Fibroblast of pulmonary artery (primary cell): ENCODE results near the gene PPP1R15B.

Experiments used
- DNase-seq: peaks from one replicate; pipeline ENCODE4 v3.0.0-alpha.2; 2010; ENCODE audit warnings: low read depth
- H3K4me3 ChIP-seq: replicated peaks from 2 replicates; pipeline ENCODE4 v1.5.1; 2011; ENCODE audit warnings: low read depth, mild to moderate bottlenecking, control low read depth, low read length, moderate library complexity
- TF ChIP-seq, protein P1 (sequence below): IDR thresholded peaks from 2 replicates; pipeline ENCODE4 v1.5.1; 2011; ENCODE audit warnings: mild to moderate bottlenecking, control low read depth, low read length, inconsistent platforms; ENCODE audit errors: missing control alignments

Gene PPP1R15B

DNA sequence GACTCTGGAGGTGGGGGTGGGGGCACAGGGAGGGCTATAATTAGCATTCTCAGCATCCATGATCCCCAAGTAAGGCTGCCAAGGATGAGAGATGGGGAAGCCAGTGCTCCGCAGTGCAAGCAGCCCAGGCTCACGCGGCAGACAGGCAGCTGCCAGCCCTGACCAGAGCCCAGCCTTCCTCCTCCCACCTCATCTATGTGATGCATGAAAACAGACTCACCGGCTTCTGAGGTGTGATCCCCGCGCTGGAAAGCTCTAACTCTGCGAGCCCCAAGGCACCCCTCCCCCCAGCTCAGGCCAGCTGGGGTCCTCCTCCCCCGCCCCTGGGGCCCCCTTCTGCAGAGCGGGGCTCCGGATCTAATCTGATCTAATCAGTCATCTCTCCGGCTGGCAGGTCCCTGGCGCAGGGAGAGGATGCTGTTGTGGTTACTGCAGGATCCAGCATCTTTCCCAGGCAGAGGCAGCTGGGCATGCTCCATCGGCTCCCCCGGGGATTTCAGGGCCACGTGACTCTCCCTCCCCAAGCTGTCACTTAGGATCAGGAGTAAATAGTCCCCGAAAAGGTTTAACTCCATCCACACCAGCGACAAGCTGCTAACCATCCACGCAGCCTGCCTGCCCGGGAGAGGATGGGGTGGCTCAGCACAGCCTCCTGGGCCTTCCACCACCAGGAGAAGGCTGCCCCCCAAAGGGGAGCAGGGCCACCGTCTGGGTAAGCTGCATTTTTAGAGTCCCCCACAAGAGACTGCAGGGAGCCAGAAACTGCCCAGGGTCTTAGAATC lies 52.0 kb downstream of the PPP1R15B start, which contains the start of gene PLEKHA6:
Gene PLEKHA6 (minus strand): TSS at position 456 of the 782 bp plus-strand sequence. CDS start 86,202 bp downstream, outside the sequence.
- no peak within 1 kb of the TSS for H3K4me3 ChIP-seq
- TF ChIP-seq, protein P1, sequence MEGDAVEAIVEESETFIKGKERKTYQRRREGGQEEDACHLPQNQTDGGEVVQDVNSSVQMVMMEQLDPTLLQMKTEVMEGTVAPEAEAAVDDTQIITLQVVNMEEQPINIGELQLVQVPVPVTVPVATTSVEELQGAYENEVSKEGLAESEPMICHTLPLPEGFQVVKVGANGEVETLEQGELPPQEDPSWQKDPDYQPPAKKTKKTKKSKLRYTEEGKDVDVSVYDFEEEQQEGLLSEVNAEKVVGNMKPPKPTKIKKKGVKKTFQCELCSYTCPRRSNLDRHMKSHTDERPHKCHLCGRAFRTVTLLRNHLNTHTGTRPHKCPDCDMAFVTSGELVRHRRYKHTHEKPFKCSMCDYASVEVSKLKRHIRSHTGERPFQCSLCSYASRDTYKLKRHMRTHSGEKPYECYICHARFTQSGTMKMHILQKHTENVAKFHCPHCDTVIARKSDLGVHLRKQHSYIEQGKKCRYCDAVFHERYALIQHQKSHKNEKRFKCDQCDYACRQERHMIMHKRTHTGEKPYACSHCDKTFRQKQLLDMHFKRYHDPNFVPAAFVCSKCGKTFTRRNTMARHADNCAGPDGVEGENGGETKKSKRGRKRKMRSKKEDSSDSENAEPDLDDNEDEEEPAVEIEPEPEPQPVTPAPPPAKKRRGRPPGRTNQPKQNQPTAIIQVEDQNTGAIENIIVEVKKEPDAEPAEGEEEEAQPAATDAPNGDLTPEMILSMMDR, result peak; percentile 35

DNA sequence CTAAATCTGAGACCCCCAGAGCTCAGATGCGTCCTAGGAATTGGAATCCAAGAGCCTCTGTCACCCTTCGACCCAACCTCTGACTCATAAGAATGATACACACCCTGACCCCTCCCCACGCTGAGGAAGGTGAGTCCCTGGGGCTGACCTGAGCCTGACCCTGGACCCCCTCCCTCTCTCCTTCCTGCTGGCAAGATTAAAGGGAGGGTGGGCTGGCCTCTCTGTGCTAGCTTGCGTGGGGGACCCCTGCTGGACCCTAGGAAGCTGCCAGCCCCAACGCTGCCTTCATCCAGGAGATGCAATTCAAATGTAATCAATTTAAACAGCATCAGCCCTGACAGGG lies 52.5 kb downstream of the PPP1R15B start:
- H3K4me3 ChIP-seq, result no peak overlapping the region
- DNase-seq, result no peak
- TF ChIP-seq, protein P1, result no peak

More for the DNA sequence above, 52.0 kb downstream of the PPP1R15B start, which contains the start of gene PLEKHA6:
- DNase-seq, result peak; percentile 48

DNA sequence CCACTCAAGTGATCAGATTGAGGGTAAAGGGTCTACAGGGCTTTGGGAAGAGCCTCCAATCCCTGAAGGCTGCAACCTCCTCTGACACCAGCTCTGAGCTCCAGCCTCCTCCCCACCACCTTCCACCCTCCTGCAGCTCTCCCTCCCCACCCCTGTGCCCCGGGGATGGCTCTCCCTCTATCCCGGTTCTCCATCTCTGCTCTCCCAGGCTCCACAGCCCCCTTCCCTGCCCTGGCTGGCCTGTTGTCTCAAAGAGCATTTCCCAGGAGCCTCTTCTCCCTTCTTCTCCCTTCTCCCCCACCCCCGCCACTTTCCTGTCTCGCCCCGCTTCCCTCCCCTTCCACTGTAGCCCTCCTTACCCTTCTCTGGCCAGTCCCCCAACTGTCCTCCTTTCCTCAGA lies 53.0 kb downstream of the PPP1R15B start:
- no peak for DNase-seq
- H3K4me3 ChIP-seq, result no peak overlapping the region
- TF ChIP-seq, protein P1, result no peak

DNA sequence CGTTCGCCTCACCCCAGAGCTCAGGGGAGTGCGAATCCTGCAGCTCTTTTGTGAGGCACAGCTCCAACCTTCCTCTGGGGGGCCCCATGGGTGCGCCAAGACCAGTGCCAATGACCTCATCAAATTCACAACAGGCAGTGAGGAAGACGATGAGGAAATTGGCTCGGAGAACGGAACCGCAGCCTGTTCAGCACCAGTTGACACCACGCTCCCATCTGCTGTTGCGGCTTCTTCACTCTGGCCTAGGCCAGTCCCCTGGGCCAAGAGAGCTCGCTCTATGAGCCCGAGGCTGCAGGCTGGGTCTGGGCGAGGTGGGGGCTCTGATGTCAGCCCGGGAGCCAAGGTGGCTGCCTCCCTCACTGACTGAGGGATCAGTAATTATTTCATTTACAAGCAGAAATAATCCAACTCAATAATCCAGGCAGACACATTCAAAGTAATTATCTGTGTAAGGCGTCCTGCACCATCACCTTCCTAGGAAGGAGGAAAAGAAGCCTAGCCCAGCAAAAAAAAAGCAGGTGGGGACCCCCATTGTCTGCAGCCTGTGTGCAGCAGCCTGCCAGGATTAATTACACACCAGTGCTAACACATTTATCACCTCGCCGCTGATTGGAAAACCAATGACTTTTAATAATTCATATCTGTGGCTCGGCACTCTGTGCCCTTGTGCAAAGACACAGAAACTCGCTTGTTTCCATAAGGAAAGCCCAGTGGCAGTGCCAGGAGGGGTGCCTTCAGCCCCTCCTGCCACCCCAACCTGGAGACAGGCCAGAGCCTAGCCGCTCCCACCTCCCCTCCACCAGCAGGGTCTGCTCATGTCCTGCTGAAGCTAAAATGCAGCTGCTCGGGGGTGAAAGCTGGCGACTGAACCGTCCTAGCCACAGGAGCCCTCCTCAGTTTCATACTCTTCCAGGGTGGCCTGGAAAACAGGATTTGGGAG lies 53.8 kb downstream of the PPP1R15B start:
- peak; percentile 43 for DNase-seq
- no peak overlapping the region for H3K4me3 ChIP-seq
- TF ChIP-seq, protein P1, result no peak

DNA sequence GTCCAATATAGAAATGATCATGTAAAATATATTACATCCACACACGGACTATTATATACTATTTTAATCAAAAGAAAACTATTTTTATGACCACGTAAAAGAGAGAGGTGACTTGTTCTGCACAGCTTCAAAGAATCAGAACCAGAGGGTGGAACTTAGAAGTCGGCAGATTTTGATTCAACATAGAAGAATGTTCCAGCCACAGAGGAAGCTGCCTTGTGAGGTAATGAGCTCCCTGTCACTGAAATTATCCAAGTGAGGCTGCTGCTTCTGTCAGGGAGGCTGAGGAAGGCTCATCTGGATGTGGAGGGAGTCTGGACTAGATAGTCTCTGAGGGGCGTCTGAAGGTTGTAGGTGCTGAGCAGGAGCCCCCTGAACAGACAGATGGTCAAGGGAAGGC lies 54.6 kb downstream of the PPP1R15B start:
- no peak overlapping the region for H3K4me3 ChIP-seq
- DNase-seq, result no peak
- TF ChIP-seq, protein P1, result no peak

DNA sequence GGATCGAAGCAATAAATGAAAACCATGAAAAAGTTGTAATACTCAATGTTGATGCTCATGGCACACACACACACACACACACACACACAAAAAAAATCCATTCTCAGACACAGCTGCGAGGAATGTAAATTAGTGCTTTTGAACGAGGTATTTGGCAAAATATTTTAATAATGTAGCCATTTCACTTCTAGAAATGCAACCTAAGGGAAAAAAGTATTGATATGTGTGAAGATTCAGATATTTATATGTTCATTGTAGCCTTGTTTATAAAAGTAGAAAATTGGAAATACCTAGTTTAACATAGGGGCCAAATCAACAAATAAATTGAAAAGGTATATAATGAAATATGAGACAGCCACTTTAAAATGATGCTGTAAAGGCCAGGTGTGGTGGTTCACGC lies 55.7 kb downstream of the PPP1R15B start:
- no peak for DNase-seq
- H3K4me3 ChIP-seq, result no peak overlapping the region
- TF ChIP-seq, protein P1, result no peak
